Loucy (cell line): Measurements from ENCODE around the gene GREB1L.

Source experiments
- H2AFZ ChIP-seq: fragments of 200-600 bp; sonication (generic); 2 replicates; pipeline ENCODE4 v1.6.0; 2016; ENCODE audit warnings: antibody characterized with exemption, mild to moderate bottlenecking, low read length, moderate library complexity
- H3F3A ChIP-seq: fragments of 200-600 bp; 2 replicates; pipeline ENCODE4 v1.6.0; 2016; ENCODE audit warnings: antibody characterized with exemption, low read depth, mild to moderate bottlenecking
- H3K27me3 ChIP-seq: fragments of 200-600 bp; sonication (generic); 2 replicates; pipeline ENCODE4 v1.6.1; 2014; ENCODE audit warnings: low read length, mild to moderate bottlenecking; ENCODE audit not compliant: insufficient read depth, poor library complexity, severe bottlenecking
- H3K36me3 ChIP-seq: fragments of 200-600 bp; sonication (generic); 2 replicates; pipeline ENCODE4 v1.6.1; 2016; ENCODE audit warnings: low read length; ENCODE audit not compliant: insufficient read depth
- H3K4me1 ChIP-seq: fragments of 200-600 bp; sonication (generic); 2 replicates; pipeline ENCODE4 v1.5.1; 2014; ENCODE audit warnings: low read length, mild to moderate bottlenecking; ENCODE audit not compliant: insufficient read depth, poor library complexity, severe bottlenecking
- H3K4me2 ChIP-seq: fragments of 200-600 bp; sonication (generic); 2 replicates; pipeline ENCODE4 v1.6.0; 2014; ENCODE audit warnings: antibody characterized with exemption, low read length, low read depth, mild to moderate bottlenecking; ENCODE audit not compliant: poor library complexity, severe bottlenecking
- H3K4me3 ChIP-seq: fragments of 200-600 bp; sonication (generic); 2 replicates; pipeline ENCODE4 v1.5.1; 2014; ENCODE audit warnings: low read length, mild to moderate bottlenecking, mixed read lengths; ENCODE audit not compliant: poor library complexity, severe bottlenecking
- H3K79me2 ChIP-seq: fragments of 200-600 bp; sonication (generic); 2 replicates; pipeline ENCODE4 v1.6.1; 2014; ENCODE audit warnings: low read length; ENCODE audit not compliant: insufficient read depth
- H3K9ac ChIP-seq: fragments of 200-600 bp; sonication (generic); 2 replicates; pipeline ENCODE4 v1.6.0; 2014; ENCODE audit warnings: mild to moderate bottlenecking, low read depth, low read length, moderate library complexity; ENCODE audit not compliant: poor library complexity, severe bottlenecking
- H3K9me2 ChIP-seq: fragments of 200-600 bp; sonication (generic); replicated peaks from 2 replicates; pipeline ENCODE4 v1.6.1; 2016; ENCODE audit warnings: low read depth, low read length, mixed read lengths
- H3K9me3 ChIP-seq: fragments of 200-600 bp; sonication (generic); 2 replicates; pipeline ENCODE4 v1.6.1; 2014; ENCODE audit warnings: mild to moderate bottlenecking, antibody characterized with exemption, low read length, low read depth; ENCODE audit not compliant: insufficient read depth
- H4K20me1 ChIP-seq: fragments of 200-600 bp; sonication (generic); 2 replicates; pipeline ENCODE4 v1.6.0; 2014; ENCODE audit warnings: antibody characterized with exemption, low read length, mild to moderate bottlenecking; ENCODE audit not compliant: insufficient read depth, poor library complexity, severe bottlenecking
- CTCF ChIP-seq: fragments of 200-600 bp; sonication (generic); conservative IDR thresholded peaks from 2 replicates; pipeline ENCODE4 v1.5.1; 2014; ENCODE audit warnings: mild to moderate bottlenecking, antibody characterized with exemption, low read length
- EZH2phosphoT487 ChIP-seq: fragments of 200-600 bp; IDR thresholded peaks from 2 replicates; pipeline ENCODE4 v1.6.1; 2018; ENCODE audit warnings: antibody characterized with exemption, mild to moderate bottlenecking, moderate library complexity, borderline replicate concordance

GREB1L gene

GRCh38 chr18:21284540-21284939, 42.5 kb downstream of the GREB1L start:
- H3K27me3 ChIP-seq: no peaks in the 10 kb centered on the region
- H4K20me1 ChIP-seq: no peaks in the 10 kb centered on the region
- H3K4me1 ChIP-seq: no peaks in the 10 kb centered on the region
- H3K36me3 ChIP-seq: no peaks in the 10 kb centered on the region
- H3K9me3 ChIP-seq: no peaks in the 10 kb centered on the region
- no peak overlapping the region for H2AFZ ChIP-seq
- no peaks in the 10 kb centered on the region for H3K79me2 ChIP-seq
- H3K4me2 ChIP-seq: no peak overlapping the region
- H3K9me2 ChIP-seq: no peaks in the 10 kb centered on the region
- no peak for TF ChIP-seq EZH2phosphoT487
- TF ChIP-seq CTCF: no peak
- H3F3A ChIP-seq: no peaks in the 10 kb centered on the region
- no peak overlapping the region for H3K4me3 ChIP-seq
- no peak overlapping the region for H3K9ac ChIP-seq

GRCh38 chr18:21289827-21290226, 47.8 kb downstream of the GREB1L start:
- no peak overlapping the region for H3K4me2 ChIP-seq
- H3K79me2 ChIP-seq: no peaks in the 10 kb centered on the region
- no peaks in the 10 kb centered on the region for H3K36me3 ChIP-seq
- no peaks in the 10 kb centered on the region for H3K9me2 ChIP-seq
- no peak for TF ChIP-seq EZH2phosphoT487
- no peak for TF ChIP-seq CTCF
- H3K27me3 ChIP-seq: no peaks in the 10 kb centered on the region
- no peak overlapping the region for H3K9ac ChIP-seq
- H3K4me3 ChIP-seq: no peak overlapping the region
- H3K4me1 ChIP-seq: no peaks in the 10 kb centered on the region
- no peaks in the 10 kb centered on the region for H4K20me1 ChIP-seq
- no peaks in the 10 kb centered on the region for H3F3A ChIP-seq
- H3K9me3 ChIP-seq: no peaks in the 10 kb centered on the region
- no peak overlapping the region for H2AFZ ChIP-seq

GRCh38 chr18:21291106-21291505, 49.1 kb downstream of the GREB1L start:
- Histone ChIP-seq H3K79me2 (no peaks in the 10 kb centered on the region), H3F3A (no peaks in the 10 kb centered on the region), H3K9me3 (no peaks in the 10 kb centered on the region), H3K4me1 (no peaks in the 10 kb centered on the region), H3K9me2 (no peaks in the 10 kb centered on the region), H2AFZ (no peak overlapping the region), H3K4me3 (no peak overlapping the region), H3K27me3 (no peaks in the 10 kb centered on the region), H4K20me1 (no peaks in the 10 kb centered on the region), H3K36me3 (no peaks in the 10 kb centered on the region), H3K9ac (no peak overlapping the region), H3K4me2 (no peak overlapping the region)
- TF ChIP-seq EZH2phosphoT487: no peak
- no peak for TF ChIP-seq CTCF
